ENCODE measurements around the gene TET2.
A peak's percentile ranks its signal among the peaks of the same experiment; 100 is the strongest.
"Not testable (repeated sequence)": the region's sequence is repeated elsewhere in the genome, so short reads cannot be mapped to it uniquely, and the experiment has no call there.

The TET2 gene

DNA sequence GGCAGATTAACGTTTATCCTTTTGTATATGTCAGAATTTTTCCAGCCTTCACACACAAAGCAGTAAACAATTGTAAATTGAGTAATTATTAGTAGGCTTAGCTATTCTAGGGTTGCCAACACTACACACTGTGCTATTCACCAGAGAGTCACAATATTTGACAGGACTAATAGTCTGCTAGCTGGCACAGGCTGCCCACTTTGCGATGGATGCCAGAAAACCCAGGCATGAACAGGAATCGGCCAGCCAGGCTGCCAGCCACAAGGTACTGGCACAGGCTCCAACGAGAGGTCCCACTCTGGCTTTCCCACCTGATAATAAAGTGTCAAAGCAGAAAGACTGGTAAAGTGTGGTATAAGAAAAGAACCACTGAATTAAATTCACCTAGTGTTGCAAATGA, 94.8 kb downstream of the TET2 start:
- no peak for DNase-seq

DNA sequence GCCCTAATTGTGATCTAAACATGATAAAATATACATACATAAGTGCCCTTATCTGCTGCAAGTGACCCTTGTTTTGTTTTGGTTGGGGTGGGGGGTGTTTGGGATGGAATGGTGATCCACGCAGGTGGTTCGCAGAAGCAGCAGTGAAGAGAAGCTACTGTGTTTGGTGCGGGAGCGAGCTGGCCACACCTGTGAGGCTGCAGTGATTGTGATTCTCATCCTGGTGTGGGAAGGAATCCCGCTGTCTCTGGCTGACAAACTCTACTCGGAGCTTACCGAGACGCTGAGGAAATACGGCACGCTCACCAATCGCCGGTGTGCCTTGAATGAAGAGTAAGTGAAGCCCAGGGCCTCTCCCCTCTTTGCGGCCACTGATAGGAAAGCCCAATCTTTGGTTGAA, 96.8 kb downstream of the TET2 start:
- DNase-seq, result no peak

DNA sequence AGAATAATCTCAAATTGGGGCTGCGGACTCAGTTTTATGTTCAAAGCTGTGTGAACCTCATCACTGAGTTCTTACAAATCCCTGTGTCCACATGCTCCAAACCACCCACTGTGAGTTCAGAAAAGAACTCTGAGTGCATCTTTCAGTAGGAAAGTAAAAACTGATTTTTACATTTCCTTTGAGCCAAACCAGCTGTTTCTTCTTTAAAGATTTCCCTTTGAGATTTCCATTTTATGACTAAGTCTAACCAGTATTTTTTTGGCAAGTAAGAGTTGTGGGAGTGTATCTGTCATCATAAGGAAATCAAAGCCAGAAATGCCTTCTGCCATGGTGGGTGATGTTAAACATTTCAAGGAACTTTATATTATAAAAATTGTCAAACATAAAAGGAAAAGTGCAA, 100.0 kb downstream of the TET2 start:
- no peak for DNase-seq

DNA sequence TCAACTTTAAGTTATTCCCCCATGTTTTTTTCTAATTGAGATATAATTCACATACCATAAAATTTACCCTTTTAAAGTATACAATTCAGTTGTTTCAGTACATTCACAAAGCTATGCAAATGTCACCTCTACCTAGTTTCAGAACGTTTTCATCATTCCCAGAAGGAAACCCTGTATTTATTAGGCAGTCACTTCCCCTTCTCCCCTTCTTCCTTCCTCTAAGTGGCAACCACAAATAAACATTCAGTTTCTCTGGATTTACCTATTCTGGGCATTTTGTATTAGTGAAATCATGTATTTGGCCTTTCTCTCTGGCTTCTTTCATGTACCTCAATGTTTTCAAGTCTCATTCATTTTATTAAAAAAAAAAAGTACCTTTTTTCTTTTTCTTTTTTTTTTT, 101.9 kb downstream of the TET2 start:
- no peak for DNase-seq

DNA sequence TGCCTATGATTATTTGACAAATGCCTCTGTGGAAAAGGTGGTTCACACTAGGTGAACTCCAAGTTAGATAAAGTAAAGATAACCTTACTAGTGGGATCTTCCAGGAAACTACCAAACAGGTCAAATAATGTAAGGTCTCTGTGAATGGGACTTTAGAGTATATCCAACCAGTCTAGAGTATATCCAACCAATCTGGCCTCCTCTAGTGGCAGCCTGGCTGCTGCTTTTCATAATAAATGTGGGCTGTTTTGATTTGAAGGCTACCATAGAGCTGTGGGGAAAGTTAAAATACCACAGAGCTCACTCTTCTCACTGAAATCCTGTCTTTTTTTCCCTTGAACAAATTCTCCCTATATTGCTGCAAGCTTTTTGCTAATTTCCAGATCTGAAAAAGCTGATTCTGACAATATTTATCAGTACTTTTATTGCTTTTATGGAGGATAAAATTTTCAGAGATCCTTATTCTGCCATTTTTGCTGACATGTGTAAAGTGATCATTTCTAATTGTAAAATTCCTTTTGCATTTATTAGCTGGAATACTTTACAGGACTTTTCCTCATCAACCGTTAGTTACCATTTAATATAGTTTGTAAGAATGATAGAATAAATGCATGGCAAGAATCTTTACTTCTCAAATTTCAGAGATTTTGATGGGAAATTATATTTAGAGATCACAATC, 111.3 kb downstream of the TET2 start:
- DNase-seq, result no peak

DNA sequence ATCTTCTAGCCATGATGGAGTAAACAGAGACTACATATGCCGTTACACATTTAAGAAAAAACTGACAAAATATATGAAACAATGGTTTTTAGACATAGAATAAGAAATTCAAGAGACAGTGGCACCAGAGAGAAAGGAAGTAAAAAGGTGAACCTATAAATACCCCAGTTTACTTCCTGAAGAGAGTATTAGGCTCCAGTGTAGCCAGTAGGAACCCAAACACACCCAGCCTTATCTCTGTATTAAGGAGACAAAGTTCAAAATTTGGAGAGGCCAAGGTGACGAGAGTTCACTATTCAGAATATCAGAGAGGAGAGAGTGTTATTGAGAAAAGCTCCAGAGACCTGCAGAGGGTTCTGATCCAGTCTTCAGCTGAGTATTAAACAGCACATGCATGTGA, 119.0 kb downstream of the TET2 start:
- DNase-seq, result no peak

DNA sequence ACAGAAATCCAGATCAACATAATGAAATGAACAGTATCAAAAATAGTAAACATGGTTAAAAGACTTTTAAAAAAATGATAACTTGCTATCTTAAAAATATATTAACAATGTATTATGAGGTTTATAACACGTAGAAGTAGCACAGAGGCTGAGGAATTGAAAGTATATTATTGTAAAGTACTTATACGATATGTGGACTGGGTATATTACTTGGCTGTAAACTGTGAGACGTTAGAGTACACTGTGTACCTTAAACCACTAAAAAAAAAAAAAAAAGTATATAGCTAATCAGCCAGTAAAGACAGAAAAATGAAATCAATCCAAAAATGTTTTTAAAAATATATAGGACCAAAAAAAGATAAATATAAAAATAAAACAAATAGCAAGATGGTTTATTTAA, 120.6 kb downstream of the TET2 start:
- no peak for DNase-seq

DNA sequence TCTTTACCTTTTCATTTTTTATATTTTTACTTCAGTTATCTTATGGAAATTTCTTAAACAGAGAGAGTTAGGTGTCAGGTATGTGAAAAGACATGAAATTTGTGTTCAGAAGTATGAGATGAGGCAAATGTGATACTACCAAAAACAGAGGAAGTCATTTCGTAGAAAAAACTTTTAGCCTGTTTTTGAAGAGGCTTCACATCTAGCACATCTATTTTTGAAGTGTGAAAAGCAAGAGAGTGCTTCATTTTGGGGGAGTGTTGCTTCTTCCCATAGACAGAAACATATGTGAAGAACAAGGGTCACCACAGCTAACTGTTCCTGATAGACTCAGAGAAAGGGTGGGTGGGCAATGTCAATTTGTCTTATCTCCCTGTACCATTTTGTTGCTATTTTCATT, 125.3 kb downstream of the TET2 start:
- no peak for DNase-seq

DNA sequence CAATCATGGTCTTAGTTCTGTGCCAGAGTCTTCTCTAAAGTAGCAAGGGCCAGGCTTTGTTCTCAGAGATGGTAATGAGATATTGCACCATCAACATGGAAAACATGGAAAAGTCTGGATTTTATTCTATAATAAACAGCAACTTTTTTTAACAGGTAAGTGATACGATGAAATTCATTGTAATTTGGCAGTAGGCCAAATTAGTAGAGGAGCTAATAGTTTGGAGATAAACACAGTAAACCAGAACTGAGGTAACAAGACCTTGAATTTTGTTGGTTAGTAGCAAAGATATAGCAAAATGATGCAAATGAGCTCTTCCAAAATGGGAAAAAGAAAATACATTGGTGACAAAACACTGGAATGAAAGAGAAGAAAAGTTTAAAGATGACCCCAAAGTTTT, 126.6 kb downstream of the TET2 start:
- no peak for DNase-seq

DNA sequence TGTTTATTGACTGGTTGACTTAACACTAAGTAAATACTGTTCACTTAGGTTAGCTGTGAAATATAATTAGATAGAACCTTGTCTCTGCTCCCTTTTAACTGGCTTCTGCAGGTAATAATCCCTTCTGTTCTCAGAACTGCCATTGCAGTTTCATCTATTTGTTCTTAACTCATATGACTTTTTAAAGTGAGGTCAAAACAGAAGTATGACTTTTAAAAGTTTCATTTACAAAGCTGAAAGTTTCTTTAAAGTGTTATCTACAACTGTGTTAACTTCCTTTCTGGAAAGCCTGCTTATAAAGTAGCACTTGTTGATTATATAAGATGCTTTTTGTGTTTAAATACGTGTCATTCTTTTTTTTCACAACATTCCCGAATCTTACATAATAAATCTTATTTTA, 127.4 kb downstream of the TET2 start:
- no peak for DNase-seq

DNA sequence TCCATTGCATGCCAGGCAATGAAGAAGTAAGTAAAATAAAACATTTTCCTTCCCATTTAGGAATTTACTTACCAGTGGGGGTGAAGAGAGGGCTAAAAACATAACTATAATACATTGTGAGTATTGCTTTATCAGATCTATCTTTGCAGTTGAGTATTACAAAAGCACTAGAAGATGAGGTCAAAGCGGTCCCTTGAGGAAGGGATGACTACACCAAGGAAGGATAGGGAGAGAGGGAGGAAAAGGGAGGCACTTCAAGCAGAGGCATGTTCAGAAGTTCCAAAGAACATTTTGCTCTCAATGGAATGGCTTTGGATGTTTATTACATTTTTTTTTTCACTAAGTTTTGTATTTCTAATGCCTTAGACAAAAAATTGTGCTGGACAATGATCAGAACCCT, 127.8 kb downstream of the TET2 start:
- DNase-seq, result no peak

DNA sequence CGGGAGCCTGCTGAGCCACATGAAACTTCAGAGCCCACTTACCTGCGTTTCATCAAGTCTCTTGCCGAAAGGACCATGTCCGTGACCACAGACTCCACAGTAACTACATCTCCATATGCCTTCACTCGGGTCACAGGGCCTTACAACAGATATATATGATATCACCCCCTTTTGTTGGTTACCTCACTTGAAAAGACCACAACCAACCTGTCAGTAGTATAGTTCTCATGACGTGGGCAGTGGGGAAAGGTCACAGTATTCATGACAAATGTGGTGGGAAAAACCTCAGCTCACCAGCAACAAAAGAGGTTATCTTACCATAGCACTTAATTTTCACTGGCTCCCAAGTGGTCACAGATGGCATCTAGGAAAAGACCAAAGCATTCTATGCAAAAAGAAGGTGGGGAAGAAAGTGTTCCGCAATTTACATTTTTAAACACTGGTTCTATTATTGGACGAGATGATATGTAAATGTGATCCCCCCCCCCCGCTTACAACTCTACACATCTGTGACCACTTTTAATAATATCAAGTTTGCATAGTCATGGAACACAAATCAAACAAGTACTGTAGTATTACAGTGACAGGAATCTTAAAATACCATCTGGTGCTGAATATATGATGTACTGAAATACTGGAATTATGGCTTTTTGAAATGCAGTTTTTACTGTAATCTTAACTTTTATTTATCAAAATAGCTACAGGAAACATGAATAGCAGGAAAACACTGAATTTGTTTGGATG, 129.9 kb downstream of the TET2 start:
- DNase-seq, result peak; percentile 7

DNA sequence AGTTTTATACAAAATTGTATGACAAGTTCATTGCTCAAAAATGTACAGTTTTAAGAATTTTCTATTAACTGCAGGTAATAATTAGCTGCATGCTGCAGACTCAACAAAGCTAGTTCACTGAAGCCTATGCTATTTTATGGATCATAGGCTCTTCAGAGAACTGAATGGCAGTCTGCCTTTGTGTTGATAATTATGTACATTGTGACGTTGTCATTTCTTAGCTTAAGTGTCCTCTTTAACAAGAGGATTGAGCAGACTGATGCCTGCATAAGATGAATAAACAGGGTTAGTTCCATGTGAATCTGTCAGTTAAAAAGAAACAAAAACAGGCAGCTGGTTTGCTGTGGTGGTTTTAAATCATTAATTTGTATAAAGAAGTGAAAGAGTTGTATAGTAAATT, 131.0 kb downstream of the TET2 start:
- peak; percentile 83 for DNase-seq

DNA sequence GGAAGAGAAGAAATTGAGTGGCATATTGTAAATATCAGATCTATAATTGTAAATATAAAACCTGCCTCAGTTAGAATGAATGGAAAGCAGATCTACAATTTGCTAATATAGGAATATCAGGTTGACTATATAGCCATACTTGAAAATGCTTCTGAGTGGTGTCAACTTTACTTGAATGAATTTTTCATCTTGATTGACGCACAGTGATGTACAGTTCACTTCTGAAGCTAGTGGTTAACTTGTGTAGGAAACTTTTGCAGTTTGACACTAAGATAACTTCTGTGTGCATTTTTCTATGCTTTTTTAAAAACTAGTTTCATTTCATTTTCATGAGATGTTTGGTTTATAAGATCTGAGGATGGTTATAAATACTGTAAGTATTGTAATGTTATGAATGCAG, 132.6 kb downstream of the TET2 start:
- DNase-seq, result no peak

DNA sequence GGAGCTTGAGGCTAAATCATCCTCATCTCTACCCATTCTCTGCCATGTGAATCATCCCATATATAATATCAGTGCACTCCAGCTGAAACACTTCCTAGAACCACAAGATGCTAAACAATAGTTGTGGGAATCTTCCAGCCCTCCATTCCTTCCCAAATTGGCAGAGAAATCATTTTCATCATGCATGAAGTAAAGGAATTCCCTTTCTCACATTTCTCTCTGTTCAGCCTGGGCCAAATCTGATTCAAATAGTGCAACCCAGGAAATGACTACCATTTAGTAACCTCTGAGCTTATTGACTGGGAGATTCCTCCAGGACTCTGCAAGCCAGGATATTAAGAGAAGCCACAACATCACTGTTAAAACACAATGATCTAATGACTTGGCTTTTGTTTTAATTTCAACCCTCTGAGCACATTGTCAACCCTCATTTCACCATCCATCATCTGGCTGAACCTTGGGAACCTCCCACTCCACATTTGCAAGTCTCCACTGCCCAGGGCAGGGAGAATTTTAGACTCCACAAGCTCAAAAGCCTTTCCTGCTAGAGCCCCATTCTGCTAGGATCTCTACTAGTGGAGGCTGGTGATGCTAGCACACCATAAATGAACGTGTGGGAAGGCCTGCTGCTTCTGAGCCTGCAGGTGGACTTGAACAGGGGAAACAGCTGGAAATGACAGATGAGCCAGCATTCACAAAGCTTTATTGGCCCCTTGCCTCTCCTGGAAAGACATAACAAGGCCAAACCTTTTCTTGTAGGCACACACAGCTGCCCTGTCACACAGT, 133.9 kb downstream of the TET2 start:
- no peak for DNase-seq

DNA sequence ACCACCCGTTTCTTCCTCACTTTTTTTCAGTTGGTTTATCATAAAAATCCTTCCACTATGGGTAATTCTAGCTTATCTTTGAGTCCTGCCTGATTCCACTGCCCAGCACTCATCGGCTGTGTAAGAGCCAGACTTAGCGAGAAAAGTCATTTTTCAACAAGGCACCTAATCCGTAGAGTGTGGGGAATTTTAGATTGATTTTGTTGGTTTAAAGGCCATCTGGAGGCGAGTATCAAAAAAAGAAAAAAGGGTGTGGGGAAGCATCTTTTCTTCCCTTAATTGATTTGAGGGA, 134.4 kb downstream of the TET2 start:
- DNase-seq, result no peak

DNA sequence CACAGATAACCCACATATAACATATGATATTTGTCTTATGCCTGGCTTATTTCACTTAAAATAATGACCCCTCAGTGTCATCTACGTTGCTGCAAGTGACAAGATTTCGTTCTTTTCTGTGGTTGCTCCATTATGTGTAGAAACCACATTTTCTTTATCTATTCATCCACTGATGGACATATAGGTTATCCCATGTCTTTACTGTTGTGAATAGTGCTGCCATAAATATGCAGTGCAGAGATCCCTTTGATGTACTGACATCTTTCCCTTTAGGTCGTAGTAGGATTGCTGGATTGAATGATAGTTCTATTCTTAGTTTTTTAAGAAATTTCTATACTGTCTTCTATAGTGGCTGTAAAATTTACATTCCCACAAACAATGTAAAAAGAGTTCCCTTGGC, 135.8 kb downstream of the TET2 start:
- DNase-seq, result no peak

DNA sequence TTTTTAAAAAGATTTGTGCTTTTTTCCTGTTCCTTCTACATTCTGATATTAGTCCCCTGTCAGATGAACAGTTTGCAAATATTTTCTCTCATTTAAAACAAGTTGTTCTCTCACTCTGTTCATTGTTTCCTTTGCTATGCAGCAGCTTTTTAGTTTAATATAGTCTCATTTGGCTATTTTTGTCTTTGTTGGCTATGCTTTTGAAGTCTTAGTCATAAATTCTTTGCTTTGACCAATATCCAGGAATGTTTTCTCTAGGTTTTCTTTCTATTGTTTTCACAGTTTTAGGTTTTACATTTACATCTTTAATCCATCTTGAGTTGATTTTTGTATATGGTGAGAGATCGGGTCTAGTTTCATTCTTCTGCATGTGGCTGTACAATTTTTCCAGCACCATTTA, 136.8 kb downstream of the TET2 start:
- no peak for DNase-seq

DNA sequence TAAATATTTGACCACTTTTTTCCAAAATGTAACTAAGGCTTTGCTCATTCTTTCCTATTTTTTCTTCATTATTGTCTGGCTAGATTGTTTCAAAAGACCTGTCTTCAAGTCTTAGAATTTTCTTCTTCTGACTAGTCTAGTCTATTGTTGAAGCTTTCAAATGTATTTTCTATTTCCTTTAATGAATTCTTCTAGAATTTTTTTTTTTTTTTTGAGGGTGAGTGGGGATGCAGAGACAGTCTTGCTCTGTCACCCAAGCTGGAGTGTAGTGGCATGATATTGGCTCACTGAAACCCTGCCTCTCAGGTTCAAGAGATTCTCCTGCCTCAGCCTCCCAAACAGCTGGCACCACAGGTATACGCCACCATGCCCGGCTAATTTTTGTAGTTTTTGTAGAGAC, 141.4 kb downstream of the TET2 start:
- DNase-seq, result no peak

DNA sequence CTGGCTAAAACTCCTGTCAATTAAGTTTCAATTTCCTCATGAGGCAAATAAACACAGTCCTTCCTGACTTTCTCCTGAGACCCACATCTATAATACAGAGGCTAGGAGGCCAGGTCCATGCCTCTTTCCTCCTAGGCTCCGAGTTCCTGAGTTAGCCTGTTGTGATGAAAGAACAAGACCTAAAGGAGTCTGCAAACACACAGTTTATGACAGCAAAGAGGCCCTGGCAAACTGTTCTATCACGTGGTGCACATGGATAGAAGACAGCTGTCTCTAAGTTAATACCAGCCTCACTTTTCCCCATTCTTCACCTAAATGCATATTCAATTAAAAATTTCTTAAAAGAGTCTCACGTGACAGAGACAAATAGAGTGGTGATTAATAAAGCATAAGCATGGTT, 145.2 kb downstream of the TET2 start:
- peak; percentile 70 for DNase-seq

DNA sequence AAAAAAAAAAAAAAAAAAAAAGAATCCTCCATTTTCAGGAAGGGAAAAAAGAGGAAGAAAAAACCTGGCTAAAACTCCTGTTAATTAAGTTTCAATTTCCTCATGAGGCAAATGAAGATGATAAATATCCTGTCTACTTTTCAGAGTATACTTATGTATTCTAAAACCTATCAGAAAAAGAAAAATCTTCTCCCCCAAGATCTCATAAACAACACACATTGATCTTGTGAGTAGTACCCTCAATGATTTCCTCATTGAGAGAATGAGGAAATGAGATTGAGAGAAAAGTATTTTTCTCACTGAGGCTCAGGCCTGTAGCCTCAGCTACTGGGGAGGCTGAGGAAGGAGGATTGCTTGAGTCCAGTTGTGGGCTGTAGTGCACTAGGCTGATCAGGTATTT, 146.7 kb downstream of the TET2 start:
- no peak for DNase-seq

DNA sequence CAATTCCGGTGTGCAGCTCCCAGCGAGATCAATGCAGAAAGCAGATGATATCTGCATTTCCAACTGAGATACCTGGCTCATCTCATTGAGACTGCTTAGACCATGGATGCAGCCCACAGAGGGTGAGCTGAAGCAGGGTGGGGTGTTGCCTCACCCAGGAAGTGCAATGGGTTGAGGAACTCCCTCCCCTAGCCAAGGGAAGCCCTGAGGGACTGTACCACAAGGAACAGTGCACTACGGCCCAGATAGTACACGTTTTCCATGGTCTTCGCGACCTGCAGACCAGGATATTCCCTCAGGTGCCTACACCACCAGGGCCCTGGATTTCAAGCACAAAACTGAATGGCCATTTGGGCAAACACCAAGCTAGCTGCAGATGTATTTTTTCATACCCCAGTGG, 150.0 kb downstream of the TET2 start:
- DNase-seq, result no peak

DNA sequence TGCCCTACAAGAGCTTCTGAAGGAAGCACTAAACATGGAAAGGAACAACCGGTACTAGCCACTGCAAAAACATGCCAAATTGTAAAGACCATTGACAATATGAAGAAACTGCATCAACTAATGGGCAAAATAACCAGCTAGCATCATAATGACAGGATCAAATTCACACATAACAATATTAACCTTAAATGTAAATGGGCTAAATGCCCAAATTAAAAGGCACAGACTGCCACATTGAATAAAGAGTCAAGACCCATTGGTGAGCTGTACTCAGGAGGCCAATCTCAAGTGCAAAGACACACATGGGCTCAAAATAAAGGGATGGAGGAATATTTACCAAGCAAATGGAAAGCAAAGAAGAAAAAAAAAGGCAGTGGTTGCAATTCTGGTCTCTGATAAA, 152.4 kb downstream of the TET2 start:
- not testable (repeated sequence) for DNase-seq

DNA sequence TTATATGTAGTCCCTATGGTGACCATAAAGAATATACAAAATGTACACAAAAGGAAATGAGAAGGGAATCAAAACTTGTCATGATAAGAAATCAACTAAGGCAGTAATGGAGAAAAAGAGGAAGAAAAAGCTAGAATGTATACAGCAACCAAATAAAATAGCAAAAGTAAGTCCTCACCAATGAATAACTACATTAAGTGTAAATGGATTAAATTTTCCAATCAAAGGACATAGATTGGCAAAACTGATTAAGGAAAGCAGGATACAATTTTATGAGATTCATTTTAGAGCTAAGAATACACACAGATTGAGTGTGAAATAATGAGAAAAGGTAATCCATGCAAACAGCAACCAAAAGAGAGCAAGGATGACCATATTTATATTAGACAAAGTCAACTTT, 157.4 kb downstream of the TET2 start:
- no peak for DNase-seq
